LNCaP clone FGC (cell line): ENCODE measurements around the gene FAM20B.
A peak's percentile ranks its signal among the peaks of the same experiment; 100 is the strongest.

Experiments used
- DNase-seq: peaks from one replicate; pipeline ENCODE4 v3.0.0-alpha.2; 2011; ENCODE audit warnings: low read depth
- H3K4me3 ChIP-seq: 2 replicates; pipeline ENCODE4 v1.5.1; 2011; ENCODE audit warnings: mild to moderate bottlenecking, low read depth, low read length, control low read depth
- CTCF ChIP-seq: IDR thresholded peaks from 2 replicates; pipeline ENCODE4 v1.5.1; 2012; ENCODE audit warnings: mild to moderate bottlenecking; ENCODE audit not compliant: control insufficient read depth, insufficient read depth; ENCODE audit errors: extremely low read depth

FAM20B gene

GRCh38 chr1:179023946-179024650, 1.6 kb upstream of the FAM20B start:
- H3K4me3 ChIP-seq, result no peak overlapping the region
- TF ChIP-seq CTCF, result no peak
- DNase-seq, result no peak

- peak overlapping the region; percentile 60 for H3K4me3 ChIP-seq
- no peak for DNase-seq
- TF ChIP-seq CTCF, result no peak
Observed at GRCh38 chr1:179025975-179026812, 500 bp downstream of the FAM20B start.

GRCh38 chr1:179026813-179027669, 1.3 kb downstream of the FAM20B start:
- no peak for TF ChIP-seq CTCF
- H3K4me3 ChIP-seq, result peak overlapping the region; percentile 60
- no peak for DNase-seq

- no peak overlapping the region for H3K4me3 ChIP-seq
- no peak for TF ChIP-seq CTCF
- DNase-seq, result no peak
Observed at GRCh38 chr1:179029321-179029759, 3.6 kb downstream of the FAM20B start.

- H3K4me3 ChIP-seq, result no peak overlapping the region
- no peak for DNase-seq
- TF ChIP-seq CTCF, result no peak
Observed at GRCh38 chr1:179030130-179030529, 4.4 kb downstream of the FAM20B start.

GRCh38 chr1:179030683-179031082, 5.0 kb downstream of the FAM20B start:
- no peak for DNase-seq
- no peak for TF ChIP-seq CTCF
- no peak overlapping the region for H3K4me3 ChIP-seq
